Left lung (tissue), 10 donors: ENCODE measurements around the gene GDI1. TPM values are rescaled to one million over a fixed set of nuclear protein-coding genes. Genes with fewer than 3 reads are reported as not detected.

Source experiments
- ATAC-seq: fragments of 200-7000 bp; cut with Tn5 transposase; one replicate; pipeline ENCODE4 v1.9.1; 2020; ENCODE audit warnings: moderate library complexity
- DNase-seq, 4 donors: peaks; one replicate each; pipeline ENCODE4 v3.0.0-alpha.2; 2013 to 2020
- H3K27ac ChIP-seq, 2 donors: fragments of 200-600 bp; sonication (generic) in 1 of 2; one replicate each; pipeline versions ENCODE4 v1.5.0 to v1.8.0; 2020 to 2021
- H3K27me3 ChIP-seq, 2 donors: fragments of 200-600 bp; sonication (generic) in 1 of 2; one replicate each; pipeline versions ENCODE4 v1.5.0 to v1.8.0; 2020 to 2021
- H3K36me3 ChIP-seq, 2 donors: fragments of 200-600 bp; sonication (generic) in 1 of 2; one replicate each; pipeline versions ENCODE4 v1.5.0 to v1.8.0; 2020 to 2021
- H3K4me1 ChIP-seq, 2 donors: fragments of 200-600 bp; one replicate each; pipeline ENCODE4 v1.8.0; 2021
- H3K4me3 ChIP-seq, 2 donors: fragments of 200-600 bp; sonication (generic) in 1 of 2; one replicate each; pipeline versions ENCODE4 v1.5.0 to v1.8.0; 2020 to 2021; ENCODE audit warnings: mild to moderate bottlenecking in 1 of 2
- H3K9me3 ChIP-seq, 2 donors: fragments of 200-600 bp; sonication (generic) in 1 of 2; one replicate each; pipeline versions ENCODE4 v1.5.0 to v1.8.0; 2020 to 2021
- CTCF ChIP-seq, 2 donors: fragments of 200-600 bp; sonication (generic) in 1 of 2; IDR thresholded peaks; one replicate each; pipeline versions ENCODE4 v1.5.0 to v1.8.0; 2021; ENCODE audit warnings: antibody characterized with exemption in 2 of 2
- intact Hi-C, 2 donors: fragments of 100-400 bp; cut with DNase I; formaldehyde crosslinking; loops; one replicate each; pipeline versions ENCODE4 v1.11.2 to v1.14.2; 2022
- polyA plus RNA-seq, 6 donors: library from polyadenylated mRNA; unstranded; fragments of 120-200 nt; gene quantifications; one replicate each; pipeline ENCODE4 v1.2.1, GENCODE V29; 2013; ENCODE audit not compliant: insufficient read length in 6 of 6
- total RNA-seq, 2 donors: library from RNA; stranded (reverse); fragmentation: NEBNext Ultra II Directional; extraction: Animal tissue kit (Norgen Biotek cat#: 25700); gene quantifications; one replicate each; pipeline ENCODE4 v1.2.1, GENCODE V29; 2021
- donor health status: DM: no; HTN: yes; CAD: no.
- donor health status: DM: no; HTN: no; CAD: no.

The GDI1 gene
- total and polyA plus RNA-seq, 8 donors, result 107 to 163 (median 128) TPM

- intact Hi-C loops, result no loop called here
- H3K9me3 ChIP-seq, result no peaks in the 10 kb centered on the region
- ATAC-seq (no peak), DNase-seq (no peak)
- peaks cover 0 to 17% of the 10 kb centered on the region in 2 donors for H3K36me3 ChIP-seq
- H3K4me1 ChIP-seq, result peaks cover 6 to 46% of the 10 kb centered on the region in 2 donors
- no peaks in the 10 kb centered on the region for H3K27me3 ChIP-seq
- TF ChIP-seq CTCF (IDR thresholded peaks at IDR 0.05), result no peak
- peak overlapping the region in 1 of 2 donors; percentile 74 for H3K27ac ChIP-seq
- H3K4me3 ChIP-seq, result no peak overlapping the region
These were observed 50.8 kb downstream of the GDI1 start for GRCh38 chrX:154487518-154488290.

DNA sequence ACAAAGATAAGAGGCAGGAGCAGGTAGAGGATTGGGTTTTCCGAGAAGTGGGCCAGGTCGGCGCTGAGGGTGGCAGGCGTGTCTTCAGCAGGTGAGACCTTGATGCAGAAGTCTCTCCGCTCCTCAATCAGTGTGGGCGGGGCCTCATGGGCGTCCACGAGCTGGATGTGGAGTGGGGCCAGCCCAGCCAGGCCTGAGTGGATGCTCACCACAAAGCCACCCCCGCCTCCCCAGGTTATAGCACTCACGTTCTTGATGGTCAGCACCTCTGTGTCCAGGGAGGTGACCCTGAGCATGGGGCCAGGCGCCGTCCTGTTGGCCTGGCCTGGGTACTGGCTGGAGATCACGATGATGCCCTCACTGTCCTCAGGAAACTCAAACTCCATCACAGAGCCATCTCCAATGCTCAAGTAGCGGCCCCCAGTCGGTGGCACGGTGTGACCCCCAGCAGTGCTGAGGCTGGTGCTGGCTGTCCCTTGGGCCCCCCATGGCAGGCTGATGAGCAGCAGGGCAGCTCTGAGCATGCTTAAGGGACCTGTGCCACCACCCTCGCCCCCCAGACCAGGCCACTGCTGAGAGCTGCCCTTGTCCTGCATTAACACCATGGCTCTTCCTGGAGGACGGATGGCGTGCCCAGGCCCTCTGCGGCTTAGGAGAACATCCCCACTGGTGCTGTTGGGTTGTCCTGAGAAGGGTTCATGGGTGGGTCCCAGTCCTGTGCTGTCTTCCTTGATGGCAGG, 51.6 kb downstream of the GDI1 start:
- peaks cover 6 to 46% of the 10 kb centered on the region in 2 donors for H3K4me1 ChIP-seq
- H3K9me3 ChIP-seq, result no peaks in the 10 kb centered on the region
- peaks cover 0 to 16% of the 10 kb centered on the region in 2 donors for H3K36me3 ChIP-seq
- no peak overlapping the region for H3K4me3 ChIP-seq
- no peaks in the 10 kb centered on the region for H3K27me3 ChIP-seq
- ATAC-seq (no peak), DNase-seq (no peak)
- intact Hi-C loops, result no loop called here
- H3K27ac ChIP-seq, result no peak overlapping the region
- TF ChIP-seq CTCF (IDR thresholded peaks at IDR 0.05), result no peak

DNA sequence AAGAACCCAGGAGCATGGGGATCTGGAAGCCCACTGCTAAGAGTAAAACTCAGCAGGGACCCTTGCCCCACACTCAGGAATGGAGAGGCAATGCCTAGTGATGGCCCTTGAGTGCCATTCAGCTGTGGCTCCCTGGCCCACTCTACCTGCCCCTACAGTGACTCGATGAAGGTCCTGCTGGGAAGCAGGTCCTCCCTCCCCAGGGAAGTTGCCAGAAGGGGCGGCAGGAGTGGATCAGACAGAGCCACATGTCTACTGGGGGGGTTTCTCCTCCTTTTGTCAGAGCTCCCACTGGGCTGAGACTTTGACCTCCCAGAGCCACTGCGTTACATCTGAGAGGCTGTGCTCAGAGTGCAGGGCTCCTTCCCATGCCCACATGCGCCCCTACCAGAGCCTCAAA, 52.2 kb downstream of the GDI1 start:
- H3K9me3 ChIP-seq, result no peaks in the 10 kb centered on the region
- H3K27ac ChIP-seq, result no peak overlapping the region
- H3K4me3 ChIP-seq, result peak overlapping the region in 1 of 2 donors; percentile 54
- no peaks in the 10 kb centered on the region for H3K27me3 ChIP-seq
- no peak for ATAC-seq
- intact Hi-C loops, result no loop called here
- no peak for DNase-seq
- peaks cover 6 to 44% of the 10 kb centered on the region in 2 donors for H3K4me1 ChIP-seq
- no peak for TF ChIP-seq CTCF (IDR thresholded peaks at IDR 0.05)
- H3K36me3 ChIP-seq, result peaks cover 0 to 9% of the 10 kb centered on the region in 2 donors

- H3K36me3 ChIP-seq, result peaks cover 0 to 9% of the 10 kb centered on the region in 2 donors
- TF ChIP-seq CTCF (IDR thresholded peaks at IDR 0.05), result no peak
- H3K27me3 ChIP-seq, result no peaks in the 10 kb centered on the region
- ATAC-seq, result peak; percentile 1
- peak overlapping the region; percentile 85 to 96 for H3K27ac ChIP-seq
- H3K4me3 ChIP-seq, result peak overlapping the region; percentile 40 to 54
- H3K4me1 ChIP-seq, result peaks cover 6 to 36% of the 10 kb centered on the region in 2 donors
- no peaks in the 10 kb centered on the region for H3K9me3 ChIP-seq
- intact Hi-C loops, result no loop called here
- DNase-seq, result peak in 2 of 4 donors; percentile 16 to 33
These were observed 53.1 kb downstream of the GDI1 start for GRCh38 chrX:154490021-154490413.
